Stimulated activated CD8-positive, alpha-beta memory T cell treated with anti-CD3 and anti-CD28 coated beads, Interleukin-2, amount 100 ng/mL, for 48 hours (primary cell): ENCODE results near the gene PIP4K2C.

ENCODE experiments used
- DNase-seq, 2 donors: peaks; one replicate each; pipeline ENCODE4 v3.0.0-alpha.2; 2020; ENCODE audit warnings: low read depth in 2 of 2

PIP4K2C gene

DNA sequence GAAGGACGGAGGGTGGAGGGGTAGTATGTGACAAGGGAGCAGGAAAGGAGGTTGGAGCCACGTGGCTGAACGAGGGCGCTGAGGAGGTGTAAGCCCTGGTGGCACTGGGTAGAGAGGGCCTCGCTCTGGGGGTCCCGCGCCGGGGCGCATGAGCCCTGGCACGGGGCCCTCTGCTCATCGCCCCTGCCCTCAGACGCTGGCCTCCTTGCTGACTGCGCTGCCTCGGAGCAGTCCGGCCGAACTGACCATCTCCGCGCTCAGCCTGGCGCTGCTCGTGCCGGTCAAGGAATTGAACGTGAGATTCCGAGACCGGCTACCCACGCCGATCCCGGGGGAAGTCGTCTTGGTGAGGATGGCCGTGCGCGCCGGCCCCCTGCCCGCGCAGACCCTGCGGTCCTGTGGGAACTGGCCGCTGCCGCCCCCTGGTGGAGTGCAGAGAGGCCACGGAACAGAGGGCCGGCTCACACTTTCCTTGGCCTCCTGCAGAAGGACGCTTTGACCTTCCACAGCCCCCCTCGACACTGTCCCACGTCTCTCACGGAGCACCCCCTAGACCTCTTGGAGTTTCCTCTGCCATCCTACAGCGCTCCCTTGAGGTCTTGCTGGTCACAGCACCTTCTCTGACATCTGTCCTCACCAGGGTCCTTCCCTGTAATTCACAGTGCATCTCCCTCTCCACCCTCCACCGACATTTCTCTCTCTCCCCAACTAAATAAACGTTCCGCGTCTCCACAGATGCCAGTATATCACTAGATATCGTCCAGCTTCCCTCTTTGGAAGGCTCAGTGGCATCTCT lies 30.7 kb downstream of the PIP4K2C start:
- DNase-seq, result peak; percentile 49 to 59

DNA sequence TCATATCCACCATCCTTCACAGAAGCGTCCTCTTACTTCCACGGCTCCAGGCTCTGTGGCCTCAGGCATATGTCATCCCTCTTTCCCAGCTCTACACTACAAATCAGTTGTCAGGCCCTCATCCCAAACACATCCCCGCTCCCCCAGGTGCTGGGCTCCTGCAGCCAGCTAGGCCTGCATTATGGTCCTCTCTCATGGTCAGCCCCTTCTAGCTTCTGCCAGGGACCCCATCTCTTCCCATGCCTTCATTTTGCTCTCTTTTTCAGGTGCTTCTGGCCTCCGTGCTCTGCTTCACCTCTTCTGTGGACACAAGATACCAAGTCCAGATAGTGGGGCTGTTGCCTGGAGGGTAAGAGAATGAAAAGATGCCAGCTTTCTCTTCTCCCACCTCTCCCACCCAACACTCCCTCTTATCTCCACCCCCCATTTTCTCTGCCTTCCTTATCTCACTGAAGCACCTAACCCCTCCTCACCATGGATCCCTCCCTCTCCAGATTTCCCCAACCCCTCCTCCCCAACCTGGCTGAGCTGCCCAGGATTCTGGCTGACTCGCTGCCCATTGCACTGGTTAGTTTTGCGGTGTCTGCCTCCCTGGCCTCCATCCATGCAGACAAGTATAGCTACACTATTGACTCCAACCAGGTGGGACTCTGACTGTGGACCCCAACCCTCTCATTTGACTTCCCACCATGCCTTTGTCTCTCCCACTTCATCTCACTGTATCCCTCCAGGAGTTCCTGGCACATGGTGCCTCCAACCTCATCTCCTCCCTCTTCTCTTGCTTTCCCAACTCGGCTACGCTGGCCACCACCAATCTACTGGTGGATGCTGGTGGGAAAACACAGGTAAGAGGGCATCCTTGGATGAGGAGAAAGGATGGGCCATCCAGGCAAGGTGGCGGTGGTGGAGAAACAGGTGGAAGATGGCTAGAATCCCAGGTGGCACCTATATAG lies 31.6 kb downstream of the PIP4K2C start:
- DNase-seq, result no peak

DNA sequence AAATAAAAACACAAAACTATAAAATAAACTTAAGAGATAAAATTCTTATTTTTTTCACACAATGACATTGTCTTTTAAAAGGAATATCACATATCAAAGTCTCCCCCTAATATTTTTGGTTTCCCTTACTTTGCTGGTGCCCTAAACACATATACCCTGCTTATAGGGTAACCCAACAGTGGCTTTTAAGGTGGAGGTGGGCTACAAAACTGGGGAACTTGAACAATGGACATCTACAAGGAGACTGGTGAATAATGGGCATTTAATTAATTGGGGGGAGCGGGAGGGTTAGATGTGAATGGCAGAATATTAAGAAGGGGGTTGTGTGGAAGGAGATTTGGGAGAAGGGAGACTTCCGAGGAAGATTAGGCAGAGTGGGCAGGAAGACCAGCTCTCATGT lies 32.4 kb downstream of the PIP4K2C start:
- DNase-seq, result no peak

DNA sequence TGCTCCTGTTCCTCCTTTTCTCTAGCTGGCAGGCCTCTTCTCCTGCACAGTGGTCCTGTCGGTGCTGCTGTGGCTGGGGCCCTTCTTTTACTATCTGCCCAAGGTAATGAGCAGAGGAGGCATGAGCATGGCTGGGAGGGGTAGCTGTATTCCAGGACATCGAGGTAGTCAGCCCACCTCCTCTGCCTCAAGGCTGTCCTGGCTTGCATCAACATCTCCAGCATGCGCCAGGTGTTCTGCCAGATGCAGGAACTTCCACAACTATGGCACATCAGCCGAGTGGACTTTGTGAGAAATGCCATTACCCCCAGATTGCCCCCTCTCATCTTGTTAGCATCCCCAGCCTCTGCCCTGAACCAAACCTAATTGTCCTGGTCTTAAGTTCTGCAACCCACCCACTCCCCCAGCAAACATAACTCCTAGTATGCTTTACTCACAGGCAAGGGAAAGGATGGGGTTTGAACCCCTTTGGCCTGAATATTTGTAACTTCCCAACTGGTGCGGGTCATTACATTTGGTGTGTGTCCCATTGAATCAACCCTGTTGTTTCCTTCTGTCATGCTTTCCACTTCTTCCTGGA lies 32.9 kb downstream of the PIP4K2C start:
- DNase-seq, result no peak

DNA sequence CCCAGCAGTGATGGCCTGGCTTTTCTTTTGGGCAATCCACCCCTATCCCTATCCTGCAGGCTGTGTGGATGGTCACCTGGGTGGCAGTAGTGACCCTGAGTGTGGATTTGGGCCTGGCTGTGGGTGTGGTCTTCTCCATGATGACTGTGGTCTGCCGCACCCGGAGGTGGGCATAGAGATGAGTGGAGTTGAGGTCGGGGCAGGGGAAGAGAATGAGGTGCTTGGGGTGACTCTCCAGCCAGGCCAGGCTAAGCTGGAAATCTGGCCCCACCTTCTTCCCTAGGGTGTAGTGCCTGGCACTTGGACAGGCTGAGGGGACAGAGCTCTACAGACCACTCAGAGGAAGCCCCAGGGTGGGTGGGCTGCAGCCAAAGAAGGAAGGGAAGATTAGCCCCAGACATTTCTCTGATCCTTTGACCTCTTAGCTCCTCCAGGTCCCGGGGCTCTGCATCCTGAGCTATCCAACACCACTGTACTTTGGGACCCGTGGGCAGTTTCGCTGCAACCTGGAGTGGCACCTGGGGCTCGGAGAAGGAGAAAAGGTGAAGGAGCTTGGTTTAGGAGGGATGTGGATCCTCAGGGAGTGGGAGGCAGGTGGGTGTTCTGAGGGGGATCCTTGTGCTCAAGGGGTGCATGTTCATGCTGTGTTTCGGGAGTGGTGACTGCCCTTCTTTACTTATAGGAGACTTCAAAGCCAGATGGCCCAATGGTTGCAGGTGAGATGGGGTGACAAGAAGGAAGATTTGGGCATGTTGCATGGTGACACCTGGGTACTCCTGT lies 33.6 kb downstream of the PIP4K2C start:
- no peak for DNase-seq

DNA sequence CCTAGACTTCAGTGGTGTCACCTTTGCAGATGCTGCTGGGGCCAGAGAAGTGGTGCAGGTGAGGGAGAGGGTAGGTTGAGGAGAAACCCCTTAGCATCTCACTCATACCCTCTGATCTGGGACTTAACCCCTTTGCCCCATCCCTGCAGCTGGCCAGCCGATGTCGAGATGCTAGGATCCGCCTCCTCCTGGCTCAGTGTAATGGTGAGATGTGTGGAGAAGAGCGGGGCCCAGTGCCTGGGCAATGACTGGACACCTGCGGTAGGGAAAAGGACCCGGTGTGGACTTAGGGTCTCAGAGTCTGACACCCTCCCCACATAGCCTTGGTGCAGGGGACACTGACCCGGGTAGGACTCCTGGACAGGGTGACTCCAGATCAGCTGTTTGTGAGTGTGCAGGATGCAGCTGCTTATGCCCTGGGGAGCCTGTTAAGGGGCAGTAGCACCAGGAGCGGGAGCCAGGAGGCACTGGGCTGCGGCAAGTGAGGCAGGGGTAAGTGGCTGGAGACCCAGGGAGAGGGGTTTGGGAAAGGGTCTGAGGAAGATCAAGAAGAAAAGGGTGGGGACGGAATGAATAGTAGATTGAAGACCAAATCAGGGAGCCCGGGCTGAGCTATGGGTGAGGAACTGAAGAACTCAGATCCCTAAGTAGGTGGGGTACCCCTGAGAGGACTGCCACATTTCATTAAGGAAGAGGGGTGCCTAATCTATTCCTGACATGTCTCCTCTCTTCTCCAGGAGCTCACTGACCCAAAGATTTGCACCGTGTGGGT lies 34.5 kb downstream of the PIP4K2C start:
- no peak for DNase-seq

DNA sequence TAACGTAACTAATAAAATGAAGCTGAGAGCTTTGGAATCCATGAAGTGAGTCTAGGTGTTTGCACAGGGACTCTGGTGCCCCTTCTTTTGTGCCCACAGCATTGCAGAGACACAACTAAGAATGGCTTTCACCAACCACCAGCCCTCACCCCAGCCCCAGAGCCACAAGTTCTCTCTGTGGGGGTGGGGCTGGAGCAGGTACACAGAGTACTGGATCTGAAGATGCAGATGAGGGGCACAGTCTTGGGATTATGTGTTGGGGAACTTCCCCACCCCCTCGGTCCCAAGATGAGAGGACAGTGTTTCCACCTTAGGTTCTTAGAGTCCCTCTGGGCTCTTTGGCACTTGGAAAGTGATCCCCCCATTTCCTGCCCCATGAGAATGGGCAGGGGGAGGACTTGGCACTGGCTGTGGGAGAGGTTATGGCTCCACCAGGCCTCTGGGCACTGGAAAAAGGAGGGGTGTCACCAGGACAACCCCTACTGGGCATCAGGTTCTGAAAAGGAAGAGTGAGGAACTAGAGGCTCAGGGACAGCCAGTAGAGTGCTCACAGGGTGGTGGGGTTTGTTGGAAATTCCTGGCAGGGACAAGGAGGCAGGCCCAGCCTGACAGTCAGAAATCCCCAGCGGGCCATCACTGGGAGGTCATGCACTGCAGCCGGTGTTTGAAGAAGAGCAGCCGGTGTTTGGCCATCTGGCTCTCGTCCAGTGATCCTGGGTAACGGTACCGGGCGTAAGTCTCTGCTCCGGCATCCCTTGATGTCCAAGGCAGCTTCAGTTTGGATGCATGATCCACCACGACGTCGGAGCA lies 35.3 kb downstream of the PIP4K2C start:
- no peak for DNase-seq

DNA sequence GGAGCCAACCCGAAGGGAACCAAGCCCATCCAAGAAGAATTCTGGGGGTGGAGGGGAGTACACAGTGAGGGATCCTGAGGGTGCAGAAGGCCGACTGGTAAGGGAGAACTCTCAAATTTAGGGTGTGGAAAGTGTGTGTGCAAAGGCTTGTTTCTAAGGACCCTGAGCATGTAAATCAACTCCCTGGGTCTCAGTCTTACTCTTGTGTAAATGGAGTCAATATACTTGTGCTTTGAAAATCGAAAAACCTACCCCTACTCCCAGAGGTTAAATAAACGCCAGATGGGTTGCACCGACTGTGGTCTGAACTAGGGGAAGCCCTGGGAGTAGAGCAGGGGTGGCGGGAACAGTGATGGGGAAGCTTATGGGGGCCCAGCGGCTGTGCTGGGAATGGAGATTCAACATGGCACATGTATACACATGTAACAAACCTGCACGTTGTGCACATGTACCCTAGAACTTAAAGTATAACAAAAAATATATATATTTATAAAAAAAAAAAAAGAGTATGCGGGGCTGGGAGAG lies 36.0 kb downstream of the PIP4K2C start:
- no peak for DNase-seq

DNA sequence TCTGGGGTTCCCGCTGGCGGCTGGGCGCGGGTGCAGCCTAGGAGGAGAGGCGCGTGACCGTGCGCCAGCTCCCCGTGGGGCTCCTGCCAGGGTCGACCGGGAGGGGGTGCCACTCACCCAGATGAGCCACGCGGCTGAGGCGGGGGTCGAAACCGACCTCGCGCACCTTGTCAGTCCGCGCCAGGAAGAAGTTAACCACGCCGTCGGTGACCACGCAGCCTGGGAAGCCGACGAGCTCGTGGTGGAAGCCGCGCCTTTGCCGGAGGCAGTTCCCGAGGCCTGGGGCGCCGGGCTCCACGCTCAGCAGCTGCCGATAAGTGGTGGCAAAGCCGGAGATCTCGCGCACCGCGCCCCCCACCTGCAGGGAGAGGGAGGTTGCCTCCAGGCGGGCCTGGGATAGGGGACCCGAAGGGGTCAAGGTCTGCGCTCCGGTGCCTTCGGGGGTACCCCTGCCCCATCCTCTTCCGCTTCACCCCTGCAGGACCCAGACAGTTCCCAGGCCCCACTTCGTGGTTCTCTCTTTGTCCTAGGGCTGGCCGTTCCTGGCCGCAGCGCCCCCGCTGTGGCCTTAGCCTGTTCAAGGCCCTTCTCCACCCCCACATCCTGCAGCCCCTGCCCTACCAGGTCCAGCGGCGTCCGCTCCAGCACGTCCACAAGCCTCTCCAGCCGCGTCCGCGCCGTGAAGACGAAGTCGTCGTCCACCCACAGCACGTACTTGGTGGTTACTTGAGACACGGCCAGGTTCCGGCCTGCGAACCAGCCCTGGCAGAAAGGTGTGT lies 36.7 kb downstream of the PIP4K2C start:
- DNase-seq, result no peak

DNA sequence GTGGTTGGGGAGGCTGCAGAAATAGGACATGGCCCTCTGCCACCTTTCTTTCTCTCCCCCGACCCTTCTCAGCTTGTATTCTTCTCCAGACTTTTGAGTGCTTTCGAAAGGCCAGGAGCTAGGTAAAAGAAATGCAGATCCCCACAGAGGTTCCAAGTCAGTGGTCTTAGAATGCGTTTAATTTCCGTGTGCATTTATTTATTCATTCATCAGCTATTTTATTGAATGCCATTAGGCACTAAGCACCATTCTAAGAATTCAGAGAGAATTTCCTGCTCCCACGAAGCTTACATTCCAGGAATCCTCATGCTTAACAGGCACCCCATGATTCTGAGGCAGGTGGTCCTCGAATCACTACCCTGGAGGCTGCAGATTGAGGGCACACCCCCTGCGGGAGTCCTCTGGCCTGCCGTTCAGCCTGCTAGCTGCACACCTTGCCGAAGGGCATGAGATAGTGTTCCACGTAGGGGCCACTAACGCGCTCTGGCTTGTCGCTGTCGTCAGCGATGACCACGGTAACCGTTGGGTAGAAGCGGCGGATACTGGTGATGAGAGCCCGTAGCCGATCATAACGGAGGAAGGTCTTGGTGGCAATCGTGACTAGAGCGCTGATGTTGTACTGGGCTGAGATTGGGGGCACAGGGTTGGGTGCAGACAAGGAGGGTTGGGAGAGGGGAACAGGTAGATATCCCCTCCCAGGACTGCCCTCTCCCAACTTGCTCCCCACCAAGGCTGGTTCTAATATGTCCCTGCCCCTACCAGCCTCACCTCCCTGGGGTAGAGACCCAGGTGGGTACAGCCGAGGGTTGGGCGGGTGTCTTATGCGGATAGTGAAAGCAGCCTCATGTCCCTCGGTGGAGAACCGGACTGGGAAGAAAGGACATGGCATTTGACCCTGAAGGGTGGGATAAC lies 37.5 kb downstream of the PIP4K2C start:
- DNase-seq, result no peak

DNA sequence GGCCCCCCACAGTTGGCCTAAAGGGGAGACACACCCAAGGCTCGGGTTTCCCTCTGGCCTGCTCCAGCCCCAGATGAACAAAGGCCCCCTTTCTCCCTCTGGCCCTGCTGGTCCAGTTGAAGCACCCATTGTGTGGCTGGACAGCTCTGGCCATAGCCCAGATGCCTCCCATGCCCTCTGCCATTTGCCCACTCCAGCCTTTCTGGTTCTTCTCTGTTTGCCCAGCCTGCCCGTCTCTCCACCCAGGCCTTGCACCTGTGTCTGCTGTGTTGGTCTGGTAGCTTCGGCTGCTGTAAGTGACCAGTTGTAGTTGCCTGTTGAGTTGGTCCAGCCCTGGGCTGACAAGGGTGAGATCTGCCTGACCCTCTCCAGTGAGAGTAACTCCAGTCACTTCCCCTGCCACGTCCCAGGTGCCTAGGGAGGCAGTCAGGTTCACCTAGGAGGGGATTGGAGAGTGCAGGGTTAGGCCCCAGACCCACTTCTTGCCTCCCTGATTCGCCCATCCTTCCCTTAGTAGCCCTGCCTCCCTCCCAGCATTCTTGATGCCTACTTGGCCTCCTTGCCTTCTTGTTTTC lies 39.0 kb downstream of the PIP4K2C start:
- no peak for DNase-seq

DNA sequence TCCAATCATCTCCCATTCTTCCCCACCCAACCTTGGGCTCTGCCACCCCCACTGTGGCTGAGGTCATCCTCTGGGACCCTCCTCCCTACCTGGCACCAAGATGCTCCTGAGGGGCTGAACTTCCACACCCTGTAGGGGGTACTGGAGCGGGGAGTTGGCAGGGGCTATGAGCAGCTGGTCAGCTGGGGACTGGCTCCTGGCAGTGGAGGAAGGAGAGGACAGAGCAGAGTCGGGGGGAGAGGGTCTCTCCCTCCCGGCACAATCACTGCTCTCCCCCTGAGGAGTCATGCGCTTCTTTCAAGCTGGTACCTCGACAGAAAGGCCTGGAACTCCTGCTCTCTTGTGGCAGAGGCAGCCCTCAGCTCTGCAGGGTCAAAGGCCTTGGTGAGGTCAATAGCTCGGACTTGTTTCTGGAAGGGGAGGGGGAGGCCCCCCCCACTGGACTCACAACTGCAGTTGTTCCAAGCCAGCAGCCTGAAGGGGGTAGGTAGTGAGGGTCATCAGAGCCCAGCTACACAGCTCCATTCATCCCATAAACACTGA lies 40.0 kb downstream of the PIP4K2C start:
- DNase-seq, result no peak

DNA sequence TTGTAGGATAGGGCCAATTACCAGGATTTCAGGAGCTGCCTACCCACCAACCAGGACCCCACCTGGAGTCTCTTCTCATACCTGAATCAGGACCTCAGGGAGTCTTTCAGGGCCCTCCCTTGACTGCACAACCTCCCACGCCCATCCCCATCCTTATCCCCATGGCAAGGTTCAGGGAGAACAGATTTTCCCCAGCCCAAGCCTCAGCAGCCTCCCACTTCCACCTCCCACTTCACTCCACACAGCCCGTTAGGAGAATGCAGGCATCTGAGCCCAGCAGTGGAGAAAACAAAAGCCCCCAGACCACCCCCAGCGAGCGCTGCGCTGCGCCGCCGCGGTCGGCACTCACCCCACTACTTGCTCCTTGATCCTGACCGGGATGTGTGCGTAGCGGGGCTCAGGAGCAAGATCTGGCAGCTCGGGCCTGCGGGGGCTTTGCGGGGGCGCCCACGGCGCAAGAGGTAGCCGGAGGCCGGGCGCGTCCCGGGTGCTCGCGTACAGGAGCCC lies 40.6 kb downstream of the PIP4K2C start:
- no peak for DNase-seq

DNA sequence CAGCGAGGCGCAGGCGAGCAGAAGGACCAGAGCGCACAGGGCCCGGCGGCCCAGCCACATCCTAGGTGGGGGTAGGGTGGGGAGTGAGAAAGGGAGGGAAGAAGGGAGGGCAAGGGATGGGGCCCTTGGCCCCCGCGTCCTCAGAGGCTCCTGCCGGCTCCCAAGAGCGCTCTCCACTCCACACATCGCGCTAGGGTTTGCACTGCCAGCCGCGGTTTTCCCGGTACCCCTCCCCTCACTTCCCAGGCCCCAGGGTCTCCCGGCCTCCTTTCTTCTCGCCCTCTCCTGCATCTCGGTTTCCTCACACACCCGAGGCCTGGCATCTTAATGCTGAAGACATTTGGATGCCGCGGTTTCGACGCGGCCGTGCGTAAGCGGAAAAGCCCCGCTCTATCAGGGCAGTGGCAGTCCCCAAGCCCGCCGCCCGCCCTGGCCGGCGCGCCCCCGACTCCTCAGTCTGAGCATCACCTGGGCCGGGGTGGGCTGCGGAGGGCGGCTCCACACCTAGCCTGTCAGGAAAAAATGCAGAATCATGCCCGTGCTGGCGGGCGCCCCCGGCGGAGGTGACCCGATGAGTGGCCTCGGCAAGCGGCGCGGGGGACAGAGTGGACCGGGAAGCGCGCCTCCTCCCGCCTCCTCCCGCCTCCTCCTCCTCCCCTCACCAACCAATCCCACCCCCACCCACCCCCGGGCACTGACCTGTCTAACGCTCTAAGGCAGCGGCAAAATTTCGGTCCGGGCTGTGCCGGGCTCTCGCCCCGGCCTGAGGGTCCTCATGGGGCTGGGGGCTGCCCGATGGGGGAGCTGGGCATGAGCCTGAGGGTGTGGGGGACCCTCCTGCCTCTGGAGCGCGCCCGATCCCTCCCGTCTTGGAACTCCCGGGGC lies 41.3 kb downstream of the PIP4K2C start:
- no peak for DNase-seq

DNA sequence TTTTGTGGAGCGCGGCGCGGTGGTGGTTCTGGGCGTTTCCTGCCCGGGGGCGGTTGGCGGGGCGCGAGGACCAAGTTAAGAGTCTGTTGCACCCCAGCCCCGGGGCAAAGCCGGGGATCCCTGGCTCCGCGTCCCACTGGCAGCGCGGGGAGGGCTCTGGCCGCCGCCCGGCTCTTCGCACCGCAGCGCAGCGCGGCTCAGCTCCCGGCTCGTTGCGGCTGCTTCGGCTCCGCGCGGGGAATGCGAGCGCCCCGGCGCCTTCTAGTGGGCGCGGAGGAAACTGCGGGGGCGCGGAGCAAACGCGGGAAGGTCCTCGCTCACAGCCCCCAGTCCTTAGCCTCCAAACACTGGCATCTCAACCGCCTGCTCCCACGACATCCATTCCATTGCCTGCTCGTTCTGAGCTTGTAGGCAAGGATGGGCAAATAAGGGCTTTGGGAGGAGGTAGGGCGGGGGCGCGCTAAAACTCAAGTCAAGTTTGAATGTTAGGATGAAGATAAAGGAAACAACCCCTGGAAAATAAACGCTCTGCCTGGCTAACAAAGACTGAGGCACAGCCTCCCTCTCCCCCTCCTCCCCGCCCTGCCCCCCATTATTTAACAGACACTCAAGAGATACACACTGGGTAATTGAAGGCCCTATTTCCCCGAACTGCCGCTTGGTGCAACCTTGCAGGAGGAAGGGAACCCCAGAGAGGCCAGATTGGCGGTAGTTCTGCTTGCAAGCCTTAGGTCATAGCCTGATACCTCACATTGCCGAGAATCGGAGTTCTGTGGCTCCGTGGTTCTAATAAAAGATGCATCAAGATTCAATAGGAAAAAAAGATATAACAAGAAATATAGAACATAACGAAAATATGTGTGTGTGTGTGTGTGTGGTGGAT lies 42.2 kb downstream of the PIP4K2C start, which contains the start of gene B4GALNT1:
Gene B4GALNT1, minus strand, starts transcription at position 244 of the 883 bp plus-strand sequence. CDS start 1,069 bp downstream, outside the sequence.
- peak; percentile 49 to 57 for DNase-seq
